Measurements from ENCODE around the gene EGR4.

EGR4 gene

DNA sequence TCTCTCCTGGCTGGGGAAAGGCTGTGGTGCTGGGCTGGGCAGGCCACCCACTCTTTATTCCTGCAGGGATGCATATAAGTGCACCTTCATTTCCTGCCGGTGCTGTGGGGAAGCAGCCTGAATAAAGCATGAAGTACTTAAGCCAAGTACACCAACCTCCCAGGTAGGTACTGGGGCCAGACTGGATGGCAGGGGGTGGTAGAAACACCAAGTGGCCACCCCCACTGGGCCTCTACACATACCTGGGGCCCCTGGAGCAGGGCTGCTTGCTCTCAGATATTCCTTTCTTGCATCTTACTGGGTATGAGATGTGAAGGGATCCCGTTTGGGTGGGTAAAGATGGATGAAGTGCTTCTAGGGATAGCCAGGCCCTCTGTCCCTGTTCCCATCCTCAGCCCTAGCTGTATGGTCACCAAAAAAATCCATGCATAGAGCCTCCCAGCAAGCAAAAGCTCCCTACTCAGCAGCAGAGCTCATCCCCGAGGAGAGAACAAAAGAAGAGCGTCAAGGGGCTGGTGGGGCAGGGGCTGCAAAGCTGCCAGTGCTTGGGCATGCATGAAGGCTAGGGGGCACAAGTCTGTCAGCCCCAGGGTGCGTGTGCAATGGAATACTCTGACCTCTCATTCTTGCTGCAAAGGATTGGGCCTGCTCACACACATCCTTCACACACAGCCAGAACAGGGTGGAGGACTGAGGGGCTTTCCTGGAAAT, 37.3 kb downstream of the EGR4 start:
- Histone ChIP-seq H2AFZ (ENCODE audit: low read length) (no peak overlapping the region), H4K91ac (ENCODE audit: low read depth, low read length, poor library complexity) (no peak overlapping the region), H3K27me3 (ENCODE audit: control insufficient read depth in 3 of 3, insufficient read depth in 3 of 3, low read depth in 1 of 3, low read length in 3 of 3) (no peaks in the 10 kb centered on the region), H3K27ac (replicated peaks; ENCODE audit: low read length) (no peak overlapping the region), H3K4me3 (ENCODE audit: low read length in 2 of 2) (no peak overlapping the region), H4K8ac (ENCODE audit: low read depth, low read length) (no peak overlapping the region), H2BK12ac (ENCODE audit: low read length) (no peak overlapping the region), H3K4ac (ENCODE audit: low read length) (no peak overlapping the region), H3K14ac (ENCODE audit: low read length) (no peak overlapping the region), H2BK5ac (ENCODE audit: low read length) (no peak overlapping the region), H3K4me2 (ENCODE audit: insufficient read depth, low read length, poor library complexity, severe bottlenecking) (no peak overlapping the region), H3K23ac (ENCODE audit: low read depth, low read length, poor library complexity) (no peak overlapping the region), H3K9me3 (replicated peaks in 1 of 2; ENCODE audit: control insufficient read depth in 2 of 2, insufficient read depth in 1 of 2, low read depth in 1 of 2, low read length in 2 of 2) (no peaks in the 10 kb centered on the region), H3K4me1 (ENCODE audit: control insufficient read depth in 2 of 2, insufficient read depth in 1 of 2, low read depth in 1 of 2, low read length in 2 of 2) (peaks cover 0 to 4% of the 10 kb centered on the region in 2 donors), H3K36me3 (replicated peaks in 1 of 2; ENCODE audit: control insufficient read depth in 2 of 2, insufficient read depth in 2 of 2, low read length in 2 of 2) (peaks cover 24 to 55% of the 10 kb centered on the region in 2 donors), H2BK15ac (ENCODE audit: low read length) (no peak overlapping the region), H3K18ac (ENCODE audit: low read length) (no peak overlapping the region), H2AK5ac (ENCODE audit: low read depth, low read length) (no peak overlapping the region), H2BK120ac (ENCODE audit: low read depth, low read length) (no peak overlapping the region), H3K79me1 (ENCODE audit: low read depth, low read length) (no peaks in the 10 kb centered on the region), H3K9ac (ENCODE audit: low read depth, low read length, poor library complexity) (no peak overlapping the region)
- WGBS, 2 donors (ENCODE audit: extremely low coverage in 2 of 2, insufficient read length in 2 of 2, insufficient replicate concordance in 1 of 2), result no CpG with 5 or more reads among the region's 5 CpGs
- no peak for DNase-seq (ENCODE audit: low spot score)

DNA sequence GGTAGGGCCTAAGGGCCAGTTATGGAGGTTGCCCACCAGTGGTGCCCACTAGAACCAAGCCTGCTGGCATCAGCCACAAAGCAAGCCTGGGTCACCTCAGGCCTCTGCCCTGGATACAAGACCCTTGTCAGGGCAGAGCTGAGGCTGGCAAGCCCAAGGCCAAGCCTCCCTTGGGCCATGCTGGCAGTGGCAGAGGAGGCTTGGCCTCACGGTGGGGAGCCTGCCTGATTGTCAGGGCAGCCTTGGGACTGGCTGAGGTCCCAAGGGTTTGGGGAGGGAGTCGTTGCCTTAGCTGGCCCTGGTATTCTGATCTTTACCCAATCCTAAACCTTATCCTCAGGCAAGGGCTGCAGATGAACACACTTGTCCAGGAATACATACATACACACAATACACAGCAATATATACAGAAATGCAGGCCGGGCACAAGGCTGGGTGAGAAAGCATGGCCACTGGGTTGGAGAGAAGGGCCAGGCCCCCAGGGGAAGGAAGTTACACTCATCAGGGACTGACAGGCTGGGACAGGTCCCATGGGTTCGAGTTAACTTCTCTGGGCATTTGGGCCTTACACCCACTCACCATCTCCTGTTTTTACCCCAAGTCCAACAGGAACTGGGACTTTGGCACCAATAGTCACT, 38.2 kb downstream of the EGR4 start:
- Histone ChIP-seq H3K27ac (replicated peaks; ENCODE audit: low read length) (no peak overlapping the region), H2BK15ac (ENCODE audit: low read length) (no peak overlapping the region), H3K27me3 (ENCODE audit: control insufficient read depth in 3 of 3, insufficient read depth in 3 of 3, low read depth in 1 of 3, low read length in 3 of 3) (no peaks in the 10 kb centered on the region), H2AFZ (ENCODE audit: low read length) (no peak overlapping the region), H3K23ac (ENCODE audit: low read depth, low read length, poor library complexity) (no peak overlapping the region), H3K18ac (ENCODE audit: low read length) (no peak overlapping the region), H3K9me3 (replicated peaks in 1 of 2; ENCODE audit: control insufficient read depth in 2 of 2, insufficient read depth in 1 of 2, low read depth in 1 of 2, low read length in 2 of 2) (no peaks in the 10 kb centered on the region), H4K91ac (ENCODE audit: low read depth, low read length, poor library complexity) (no peak overlapping the region), H3K9ac (ENCODE audit: low read depth, low read length, poor library complexity) (no peak overlapping the region), H3K4me2 (ENCODE audit: insufficient read depth, low read length, poor library complexity, severe bottlenecking) (no peak overlapping the region), H2BK5ac (ENCODE audit: low read length) (no peak overlapping the region), H3K4ac (ENCODE audit: low read length) (no peak overlapping the region), H3K14ac (ENCODE audit: low read length) (no peak overlapping the region), H3K36me3 (replicated peaks in 1 of 2; ENCODE audit: control insufficient read depth in 2 of 2, insufficient read depth in 2 of 2, low read length in 2 of 2) (peaks cover 33 to 65% of the 10 kb centered on the region in 2 donors), H4K8ac (ENCODE audit: low read depth, low read length) (no peak overlapping the region), H3K4me1 (ENCODE audit: control insufficient read depth in 2 of 2, insufficient read depth in 1 of 2, low read depth in 1 of 2, low read length in 2 of 2) (peaks cover 0 to 3% of the 10 kb centered on the region in 2 donors), H2BK120ac (ENCODE audit: low read depth, low read length) (no peak overlapping the region), H3K79me1 (ENCODE audit: low read depth, low read length) (no peaks in the 10 kb centered on the region), H2BK12ac (ENCODE audit: low read length) (no peak overlapping the region), H2AK5ac (ENCODE audit: low read depth, low read length) (no peak overlapping the region), H3K4me3 (ENCODE audit: low read length in 2 of 2) (no peak overlapping the region)
- no peak for DNase-seq (ENCODE audit: low spot score)
- no CpG with 5 or more reads among the region's 4 CpGs for WGBS, 2 donors (ENCODE audit: extremely low coverage in 2 of 2, insufficient read length in 2 of 2, insufficient replicate concordance in 1 of 2)

DNA sequence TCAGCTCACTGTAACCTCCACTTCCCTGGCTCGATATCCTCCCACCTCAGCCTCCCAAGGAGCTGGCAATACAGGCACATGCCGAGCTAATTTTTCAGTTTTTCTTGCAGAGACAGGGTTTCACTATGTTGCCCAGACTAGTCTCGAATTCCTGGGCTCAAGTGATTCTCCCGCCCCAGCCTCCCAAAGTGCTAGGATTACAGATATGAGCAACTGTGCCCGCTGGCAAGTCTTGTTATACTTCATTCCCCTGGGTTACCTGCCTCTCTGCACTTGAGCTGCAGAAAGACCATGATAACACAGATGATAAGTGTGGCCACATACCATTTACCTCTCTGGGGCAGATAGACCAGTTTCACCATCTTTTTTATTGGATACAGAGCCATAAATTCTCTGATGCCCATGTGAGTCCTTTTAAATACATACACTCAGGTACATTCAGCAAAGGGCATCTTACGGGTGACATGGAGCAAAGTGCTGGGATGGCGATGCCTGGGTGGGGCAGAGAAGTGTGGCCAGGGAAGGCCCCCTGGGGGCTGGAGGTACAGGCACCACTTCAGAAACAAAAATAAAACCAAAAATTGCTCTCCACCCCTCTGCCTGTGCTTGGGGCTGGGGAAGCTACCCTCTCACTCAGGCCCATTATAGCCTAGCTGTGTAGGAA, 38.9 kb downstream of the EGR4 start:
- H3K4ac ChIP-seq (ENCODE audit: low read length), result no peak overlapping the region
- H2BK12ac ChIP-seq (ENCODE audit: low read length), result no peak overlapping the region
- no peak for DNase-seq (ENCODE audit: low spot score)
- no peak overlapping the region for H2BK5ac ChIP-seq (ENCODE audit: low read length)
- no CpG with 5 or more reads among the region's 7 CpGs for WGBS, 2 donors (ENCODE audit: extremely low coverage in 2 of 2, insufficient read length in 2 of 2, insufficient replicate concordance in 1 of 2)
- no peak overlapping the region for H2BK120ac ChIP-seq (ENCODE audit: low read depth, low read length)
- no peak overlapping the region for H3K27ac ChIP-seq (replicated peaks; ENCODE audit: low read length)
- H3K4me2 ChIP-seq (ENCODE audit: insufficient read depth, low read length, poor library complexity, severe bottlenecking), result no peak overlapping the region
- H3K18ac ChIP-seq (ENCODE audit: low read length), result no peak overlapping the region
- no peak overlapping the region for H4K8ac ChIP-seq (ENCODE audit: low read depth, low read length)
- H4K91ac ChIP-seq (ENCODE audit: low read depth, low read length, poor library complexity), result no peak overlapping the region
- peaks cover 0 to 2% of the 10 kb centered on the region in 2 donors for H3K4me1 ChIP-seq (ENCODE audit: control insufficient read depth in 2 of 2, insufficient read depth in 1 of 2, low read depth in 1 of 2, low read length in 2 of 2)
- no peak overlapping the region for H2BK15ac ChIP-seq (ENCODE audit: low read length)
- no peak overlapping the region for H2AFZ ChIP-seq (ENCODE audit: low read length)
- no peak overlapping the region for H3K9ac ChIP-seq (ENCODE audit: low read depth, low read length, poor library complexity)
- no peaks in the 10 kb centered on the region for H3K79me1 ChIP-seq (ENCODE audit: low read depth, low read length)
- no peaks in the 10 kb centered on the region for H3K9me3 ChIP-seq (replicated peaks in 1 of 2; ENCODE audit: control insufficient read depth in 2 of 2, insufficient read depth in 1 of 2, low read depth in 1 of 2, low read length in 2 of 2)
- H3K14ac ChIP-seq (ENCODE audit: low read length), result no peak overlapping the region
- H3K36me3 ChIP-seq (replicated peaks in 1 of 2; ENCODE audit: control insufficient read depth in 2 of 2, insufficient read depth in 2 of 2, low read length in 2 of 2), result peaks cover 37 to 71% of the 10 kb centered on the region in 2 donors
- no peak overlapping the region for H2AK5ac ChIP-seq (ENCODE audit: low read depth, low read length)
- H3K23ac ChIP-seq (ENCODE audit: low read depth, low read length, poor library complexity), result no peak overlapping the region
- H3K4me3 ChIP-seq (ENCODE audit: low read length in 2 of 2), result no peak overlapping the region
- H3K27me3 ChIP-seq (ENCODE audit: control insufficient read depth in 3 of 3, insufficient read depth in 3 of 3, low read depth in 1 of 3, low read length in 3 of 3), result no peaks in the 10 kb centered on the region

DNA sequence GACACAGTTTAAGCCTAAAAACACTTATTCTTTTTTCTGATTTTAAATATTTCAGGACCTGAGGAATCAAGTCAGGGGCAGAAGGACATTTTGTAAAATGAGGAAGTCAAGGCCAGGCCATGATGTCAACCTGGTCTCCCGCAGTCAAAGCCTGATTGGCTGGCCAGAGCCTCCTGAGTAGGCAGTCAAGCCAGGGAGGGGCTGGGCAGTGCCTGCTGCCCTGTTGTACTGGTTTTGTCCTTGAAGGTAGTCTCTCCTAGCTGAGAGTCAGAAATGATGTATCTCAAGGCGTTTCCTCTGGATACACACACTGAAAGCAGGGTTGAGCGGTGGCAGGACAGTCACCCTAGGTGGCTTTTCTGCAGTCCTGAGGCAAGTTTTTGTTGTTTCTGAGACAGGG, 39.4 kb downstream of the EGR4 start:
- no peak overlapping the region for H3K9ac ChIP-seq (ENCODE audit: low read depth, low read length, poor library complexity)
- H2BK15ac ChIP-seq (ENCODE audit: low read length), result no peak overlapping the region
- H2AK5ac ChIP-seq (ENCODE audit: low read depth, low read length), result no peak overlapping the region
- H2AFZ ChIP-seq (ENCODE audit: low read length), result no peak overlapping the region
- no peak overlapping the region for H3K4ac ChIP-seq (ENCODE audit: low read length)
- no CpG with 5 or more reads among the region's 3 CpGs for WGBS, 2 donors (ENCODE audit: extremely low coverage in 2 of 2, insufficient read length in 2 of 2, insufficient replicate concordance in 1 of 2)
- no peak overlapping the region for H3K4me3 ChIP-seq (ENCODE audit: low read length in 2 of 2)
- peaks cover 42 to 77% of the 10 kb centered on the region in 2 donors for H3K36me3 ChIP-seq (replicated peaks in 1 of 2; ENCODE audit: control insufficient read depth in 2 of 2, insufficient read depth in 2 of 2, low read length in 2 of 2)
- no peaks in the 10 kb centered on the region for H3K9me3 ChIP-seq (replicated peaks in 1 of 2; ENCODE audit: control insufficient read depth in 2 of 2, insufficient read depth in 1 of 2, low read depth in 1 of 2, low read length in 2 of 2)
- H3K27me3 ChIP-seq (ENCODE audit: control insufficient read depth in 3 of 3, insufficient read depth in 3 of 3, low read depth in 1 of 3, low read length in 3 of 3), result no peaks in the 10 kb centered on the region
- no peak overlapping the region for H2BK5ac ChIP-seq (ENCODE audit: low read length)
- no peak overlapping the region for H3K4me2 ChIP-seq (ENCODE audit: insufficient read depth, low read length, poor library complexity, severe bottlenecking)
- no peak overlapping the region for H2BK120ac ChIP-seq (ENCODE audit: low read depth, low read length)
- H3K18ac ChIP-seq (ENCODE audit: low read length), result no peak overlapping the region
- no peak overlapping the region for H3K23ac ChIP-seq (ENCODE audit: low read depth, low read length, poor library complexity)
- no peak overlapping the region for H2BK12ac ChIP-seq (ENCODE audit: low read length)
- no peak overlapping the region for H3K27ac ChIP-seq (replicated peaks; ENCODE audit: low read length)
- H4K8ac ChIP-seq (ENCODE audit: low read depth, low read length), result no peak overlapping the region
- peaks cover 0 to 2% of the 10 kb centered on the region in 2 donors for H3K4me1 ChIP-seq (ENCODE audit: control insufficient read depth in 2 of 2, insufficient read depth in 1 of 2, low read depth in 1 of 2, low read length in 2 of 2)
- no peak overlapping the region for H4K91ac ChIP-seq (ENCODE audit: low read depth, low read length, poor library complexity)
- H3K79me1 ChIP-seq (ENCODE audit: low read depth, low read length), result no peaks in the 10 kb centered on the region
- H3K14ac ChIP-seq (ENCODE audit: low read length), result no peak overlapping the region
- DNase-seq (ENCODE audit: low spot score), result no peak
